Vagina (tissue), 2 donors: ENCODE results near the gene PACSIN1. TPM values are rescaled to one million over a fixed set of nuclear protein-coding genes. Genes with fewer than 3 reads are reported as not detected.

Experiments
- DNase-seq, 2 donors: peaks; one replicate each; pipeline ENCODE4 v3.0.0-alpha.2; 2017; ENCODE audit errors: extremely low spot score in 2 of 2
- H3K27ac ChIP-seq: fragments of 200-600 bp; sonication (generic); one replicate; pipeline ENCODE4 v1.5.1; 2019
- H3K27me3 ChIP-seq: fragments of 200-600 bp; sonication (generic); one replicate; pipeline ENCODE4 v1.5.1; 2019
- H3K36me3 ChIP-seq, 2 donors: fragments of 200-600 bp; sonication (generic); one replicate each; pipeline ENCODE4 v1.5.1; 2017 to 2019
- H3K4me1 ChIP-seq: fragments of 200-600 bp; sonication (generic); one replicate; pipeline ENCODE4 v1.5.1; 2019
- H3K4me3 ChIP-seq, 2 donors: fragments of 200-600 bp; sonication (generic); 1 replicate in 1 of 2; 2 replicates in 1 of 2; pipeline ENCODE4 v1.5.1; 2016 to 2019
- H3K9me3 ChIP-seq: fragments of 200-600 bp; sonication (generic); one replicate; pipeline ENCODE4 v1.5.1; 2019
- POLR2A ChIP-seq, 2 donors: fragments of 450-650 bp; IDR thresholded peaks; one replicate each; pipeline ENCODE4 v1.6.1; 2017; ENCODE audit warnings: antibody characterized with exemption in 2 of 2, mild to moderate bottlenecking in 2 of 2, moderate library complexity in 2 of 2
- POLR2AphosphoS5 ChIP-seq, 2 donors: sonication (generic); formaldehyde crosslinking; IDR thresholded peaks; one replicate each; pipeline ENCODE4 v1.9.0; 2017; ENCODE audit warnings: antibody characterized with exemption in 2 of 2, mild to moderate bottlenecking in 2 of 2, low read depth in 1 of 2; ENCODE audit not compliant: insufficient read depth in 1 of 2
- intact Hi-C: fragments of 100-400 bp; cut with DNase I; formaldehyde crosslinking; loops from one replicate; pipeline ENCODE4 v1.15.1; 2023
- total RNA-seq: library from RNA; depleted of rRNA; stranded (reverse); fragments of >200 nt; gene quantifications from one replicate; pipeline ENCODE4 v1.2.3, GENCODE V29; 2016
- TF ChIP-seq, protein P1 (sequence below), 3 experiments: fragments of 450-650 bp in 2 of 3; fragments of 200-600 bp in 1 of 3; sonication (generic) in 1 of 3; IDR thresholded peaks; one replicate each; pipeline ENCODE4 v1.5.1; 2017 to 2019; ENCODE audit warnings: antibody characterized with exemption in 3 of 3, mild to moderate bottlenecking in 2 of 3, moderate library complexity in 2 of 3

The PACSIN1 gene
- total RNA-seq, 1 donor from 2014 or later, result 0.74 TPM

DNA sequence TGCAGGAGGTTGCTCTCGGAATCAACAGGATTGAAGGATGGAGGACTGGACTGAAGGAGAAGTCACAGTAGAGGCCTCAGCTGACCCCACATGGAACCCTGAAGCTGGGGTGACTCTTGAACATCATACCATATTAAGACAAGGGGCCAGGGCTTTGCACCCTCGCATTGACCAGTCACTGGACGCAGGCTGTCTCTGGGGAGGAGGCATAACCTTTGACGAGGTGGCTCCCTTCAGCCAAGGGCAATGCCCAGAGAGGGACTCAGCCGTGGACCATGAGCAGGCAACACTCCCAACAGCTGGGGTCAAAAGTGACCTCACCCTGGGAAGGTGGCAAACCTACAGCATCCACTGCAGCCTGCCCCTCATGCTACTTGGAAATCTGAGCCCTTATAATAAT is 21.7 kb downstream of the PACSIN1 start:
- Histone ChIP-seq H3K4me1 (no peaks in the 10 kb centered on the region), H3K4me3 (no peak overlapping the region), H3K9me3 (no peaks in the 10 kb centered on the region), H3K36me3 (no peaks in the 10 kb centered on the region), H3K27ac (no peak overlapping the region), H3K27me3 (no peaks in the 10 kb centered on the region)
- TF ChIP-seq, protein P1, sequence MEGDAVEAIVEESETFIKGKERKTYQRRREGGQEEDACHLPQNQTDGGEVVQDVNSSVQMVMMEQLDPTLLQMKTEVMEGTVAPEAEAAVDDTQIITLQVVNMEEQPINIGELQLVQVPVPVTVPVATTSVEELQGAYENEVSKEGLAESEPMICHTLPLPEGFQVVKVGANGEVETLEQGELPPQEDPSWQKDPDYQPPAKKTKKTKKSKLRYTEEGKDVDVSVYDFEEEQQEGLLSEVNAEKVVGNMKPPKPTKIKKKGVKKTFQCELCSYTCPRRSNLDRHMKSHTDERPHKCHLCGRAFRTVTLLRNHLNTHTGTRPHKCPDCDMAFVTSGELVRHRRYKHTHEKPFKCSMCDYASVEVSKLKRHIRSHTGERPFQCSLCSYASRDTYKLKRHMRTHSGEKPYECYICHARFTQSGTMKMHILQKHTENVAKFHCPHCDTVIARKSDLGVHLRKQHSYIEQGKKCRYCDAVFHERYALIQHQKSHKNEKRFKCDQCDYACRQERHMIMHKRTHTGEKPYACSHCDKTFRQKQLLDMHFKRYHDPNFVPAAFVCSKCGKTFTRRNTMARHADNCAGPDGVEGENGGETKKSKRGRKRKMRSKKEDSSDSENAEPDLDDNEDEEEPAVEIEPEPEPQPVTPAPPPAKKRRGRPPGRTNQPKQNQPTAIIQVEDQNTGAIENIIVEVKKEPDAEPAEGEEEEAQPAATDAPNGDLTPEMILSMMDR (IDR thresholded peaks at IDR 0.05), result no peak
- no peak for TF ChIP-seq POLR2AphosphoS5 (IDR thresholded peaks at IDR 0.05; ENCODE audit: insufficient read depth in 1 of 2, low read depth in 1 of 2)
- no peak for TF ChIP-seq POLR2A (IDR thresholded peaks at IDR 0.05)
- no peak for DNase-seq
- intact Hi-C loops, result no loop called here

DNA sequence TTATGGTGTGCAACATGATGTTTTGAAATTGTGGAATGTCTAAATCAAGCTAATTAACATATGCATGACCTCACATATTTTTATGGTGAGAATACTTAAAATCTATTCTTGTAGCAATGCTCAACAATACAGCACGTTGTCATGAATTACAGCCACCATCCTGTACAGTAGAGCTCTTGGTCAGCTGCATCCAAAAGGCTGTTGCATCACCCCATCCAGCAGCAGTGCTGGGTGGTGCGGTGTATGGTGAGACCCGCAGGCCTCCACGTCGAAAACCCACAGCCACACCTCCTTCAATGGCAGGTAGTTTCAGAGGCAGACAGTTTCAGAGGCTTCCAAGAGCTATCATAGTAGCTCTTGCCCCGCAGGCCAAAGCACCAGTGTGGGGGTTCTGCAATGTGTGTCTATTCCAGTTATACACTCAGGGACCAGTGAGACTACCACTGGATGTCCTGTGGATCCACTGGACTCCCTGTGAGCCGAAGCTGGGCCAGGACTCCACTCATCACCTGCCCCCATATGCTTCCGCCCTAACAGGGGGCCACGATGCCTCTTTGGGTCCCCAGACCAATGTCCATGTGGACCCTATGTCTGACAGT is 23.4 kb downstream of the PACSIN1 start:
- intact Hi-C loops, result no loop called here
- Histone ChIP-seq H3K27me3 (no peaks in the 10 kb centered on the region), H3K4me3 (no peak overlapping the region), H3K36me3 (no peaks in the 10 kb centered on the region), H3K27ac (no peak overlapping the region), H3K4me1 (no peaks in the 10 kb centered on the region), H3K9me3 (no peaks in the 10 kb centered on the region)
- TF ChIP-seq POLR2AphosphoS5 (IDR thresholded peaks at IDR 0.05; ENCODE audit: insufficient read depth in 1 of 2, low read depth in 1 of 2) (no peak), POLR2A (IDR thresholded peaks at IDR 0.05) (no peak)
- TF ChIP-seq, protein P1 (IDR thresholded peaks at IDR 0.05), result no peak
- no peak for DNase-seq

DNA sequence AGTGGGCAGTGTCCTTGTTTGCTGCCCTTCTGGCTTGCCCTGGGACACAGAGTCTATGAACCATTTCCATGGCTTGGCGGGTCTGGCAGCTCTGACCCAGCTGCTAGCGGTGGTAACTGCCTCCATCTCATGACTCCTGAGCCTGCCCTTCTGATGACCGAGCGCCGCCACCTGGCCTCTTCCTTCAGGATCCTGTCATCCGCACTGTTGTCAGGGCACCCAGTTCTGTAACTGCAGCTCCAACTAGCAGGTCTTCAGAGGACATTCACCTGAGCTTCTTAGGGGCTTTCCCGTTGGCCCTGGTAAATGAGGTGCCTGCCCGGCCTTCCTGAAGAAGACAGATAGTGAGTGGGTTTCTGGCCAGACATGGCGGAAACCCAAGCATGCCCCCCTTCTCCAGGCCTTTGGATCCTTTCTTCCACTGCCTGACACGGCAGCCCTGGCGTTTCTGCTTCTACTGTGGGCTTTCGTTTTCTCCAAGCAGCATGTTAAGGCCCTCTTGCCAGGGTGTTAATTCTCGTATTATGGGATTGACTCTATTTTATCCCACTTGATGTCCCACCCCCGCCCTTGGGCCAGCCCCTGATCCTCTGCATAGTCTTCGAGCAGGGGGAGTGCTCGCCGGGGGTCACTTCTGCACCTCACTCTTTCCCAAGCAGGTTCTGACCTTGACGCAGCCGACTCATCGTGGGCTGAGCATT is 24.7 kb downstream of the PACSIN1 start:
- intact Hi-C loops, result no loop called here
- Histone ChIP-seq H3K27me3 (no peaks in the 10 kb centered on the region), H3K27ac (no peak overlapping the region), H3K9me3 (no peaks in the 10 kb centered on the region), H3K4me3 (peak overlapping the region in 1 of 2 donors; percentile 10), H3K4me1 (no peaks in the 10 kb centered on the region), H3K36me3 (no peaks in the 10 kb centered on the region)
- no peak for DNase-seq
- no peak for TF ChIP-seq POLR2AphosphoS5 (IDR thresholded peaks at IDR 0.05; ENCODE audit: insufficient read depth in 1 of 2, low read depth in 1 of 2)
- TF ChIP-seq POLR2A (IDR thresholded peaks at IDR 0.05), result no peak
- TF ChIP-seq, protein P1 (IDR thresholded peaks at IDR 0.05), result no peak

DNA sequence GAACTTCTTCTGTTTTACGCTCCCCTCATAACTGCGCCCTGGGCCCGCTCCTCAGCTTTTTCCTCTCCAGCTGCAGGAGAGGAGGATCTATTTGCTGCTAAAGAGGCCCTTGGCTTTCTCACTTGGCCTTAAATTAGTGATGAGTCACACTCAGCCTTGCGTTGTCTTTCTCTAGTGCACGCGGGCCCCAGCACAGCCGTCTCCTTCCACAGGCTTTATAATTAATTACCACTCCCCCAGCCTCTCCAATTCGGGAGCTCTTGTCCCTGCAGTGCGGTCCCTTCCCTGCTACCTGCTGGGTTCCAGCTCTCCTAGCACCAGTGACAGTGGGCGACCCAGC is 25.2 kb downstream of the PACSIN1 start:
- Histone ChIP-seq H3K4me3 (peak overlapping the region in 1 of 2 donors; percentile 10), H3K27ac (no peak overlapping the region)
- intact Hi-C loops, result no loop called here

More for the DNA sequence above, 25.2 kb downstream of the PACSIN1 start:
- no peaks in the 10 kb centered on the region for H3K4me1 ChIP-seq
- DNase-seq, result no peak
- no peaks in the 10 kb centered on the region for H3K9me3 ChIP-seq
- no peaks in the 10 kb centered on the region for H3K27me3 ChIP-seq
- no peaks in the 10 kb centered on the region for H3K36me3 ChIP-seq
- TF ChIP-seq, protein P1 (IDR thresholded peaks at IDR 0.05), result no peak
- TF ChIP-seq POLR2AphosphoS5 (IDR thresholded peaks at IDR 0.05; ENCODE audit: insufficient read depth in 1 of 2, low read depth in 1 of 2) (no peak), POLR2A (IDR thresholded peaks at IDR 0.05) (no peak)
